ENCODE data around the gene CEP20.

DNA sequence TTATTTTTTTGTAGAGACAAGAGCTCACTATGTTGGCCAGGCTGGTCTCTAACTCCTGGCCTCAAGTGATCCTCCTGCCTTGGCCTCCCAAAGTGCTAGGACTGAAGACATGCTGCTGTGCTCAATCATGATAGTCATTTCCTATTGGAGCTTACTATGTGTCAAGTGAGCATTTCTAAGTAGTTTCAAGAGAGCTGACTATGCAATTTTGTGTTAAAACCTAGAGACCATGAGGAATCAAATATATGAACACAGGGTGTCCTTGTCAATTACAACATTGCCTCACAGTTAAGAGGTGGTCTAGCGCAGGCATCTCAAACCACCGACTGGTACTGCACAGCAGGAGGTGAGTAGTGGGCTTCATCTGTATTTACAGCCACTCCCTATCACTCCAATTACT, 69.4 kb downstream of the CEP20 start:
- TF ChIP-seq, protein P1, sequence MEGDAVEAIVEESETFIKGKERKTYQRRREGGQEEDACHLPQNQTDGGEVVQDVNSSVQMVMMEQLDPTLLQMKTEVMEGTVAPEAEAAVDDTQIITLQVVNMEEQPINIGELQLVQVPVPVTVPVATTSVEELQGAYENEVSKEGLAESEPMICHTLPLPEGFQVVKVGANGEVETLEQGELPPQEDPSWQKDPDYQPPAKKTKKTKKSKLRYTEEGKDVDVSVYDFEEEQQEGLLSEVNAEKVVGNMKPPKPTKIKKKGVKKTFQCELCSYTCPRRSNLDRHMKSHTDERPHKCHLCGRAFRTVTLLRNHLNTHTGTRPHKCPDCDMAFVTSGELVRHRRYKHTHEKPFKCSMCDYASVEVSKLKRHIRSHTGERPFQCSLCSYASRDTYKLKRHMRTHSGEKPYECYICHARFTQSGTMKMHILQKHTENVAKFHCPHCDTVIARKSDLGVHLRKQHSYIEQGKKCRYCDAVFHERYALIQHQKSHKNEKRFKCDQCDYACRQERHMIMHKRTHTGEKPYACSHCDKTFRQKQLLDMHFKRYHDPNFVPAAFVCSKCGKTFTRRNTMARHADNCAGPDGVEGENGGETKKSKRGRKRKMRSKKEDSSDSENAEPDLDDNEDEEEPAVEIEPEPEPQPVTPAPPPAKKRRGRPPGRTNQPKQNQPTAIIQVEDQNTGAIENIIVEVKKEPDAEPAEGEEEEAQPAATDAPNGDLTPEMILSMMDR (IDR thresholded peaks at IDR 0.05) = no peak
- TF ChIP-seq POLR2A (IDR thresholded peaks at IDR 0.05) (no peak), EP300 (IDR thresholded peaks at IDR 0.05) (no peak), POLR2AphosphoS5 (IDR thresholded peaks at IDR 0.05) (no peak)

Data from gastroesophageal sphincter (tissue), 3 donors.